Activated gamma-delta T cell (primary cell): ENCODE results near the gene KLF6.

Experiments used
- DNase-seq: peaks from one replicate; lab custom pipeline; 2025; lab: John Stamatoyannopoulos, UW

The KLF6 gene

DNA sequence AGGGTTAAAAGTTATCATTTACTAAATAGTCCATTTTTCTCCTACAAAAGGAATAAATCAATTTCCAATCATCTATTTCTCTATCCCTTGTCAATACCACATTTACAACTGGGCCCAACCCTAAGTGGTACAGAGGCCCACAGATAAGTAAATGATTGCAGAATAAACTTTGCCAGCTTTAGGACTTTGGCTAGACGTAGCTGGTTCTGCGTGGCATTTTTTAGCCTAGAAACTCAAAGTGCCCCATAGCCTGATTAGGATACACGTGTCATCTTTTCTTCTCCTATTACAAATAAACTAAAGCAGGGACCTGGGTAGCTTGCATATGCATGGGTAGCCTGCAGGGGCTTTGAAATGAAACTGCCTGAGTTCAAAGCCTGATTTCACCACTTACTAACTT lies 56.4 kb downstream of the KLF6 start:
- DNase-seq = no peak

DNA sequence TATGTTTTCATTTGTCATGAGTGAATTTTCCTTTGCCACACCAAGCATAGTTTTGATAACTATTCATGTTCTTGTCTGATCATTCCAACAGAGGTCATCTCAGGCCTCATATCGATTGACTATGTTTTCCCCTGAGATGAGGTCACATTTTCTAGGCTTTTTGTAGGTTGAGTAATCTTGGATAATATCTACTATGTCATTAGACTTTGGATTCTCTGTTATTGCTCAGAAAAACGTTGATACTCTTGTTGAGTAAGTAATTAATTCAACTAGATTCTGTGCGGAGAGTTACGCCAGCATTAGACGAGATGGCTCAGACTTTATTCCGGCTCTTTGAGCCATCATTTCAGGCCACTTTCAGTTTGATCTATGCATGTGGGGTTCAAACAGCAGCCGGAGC lies 57.7 kb downstream of the KLF6 start:
- no peak for DNase-seq
